ENCODE measurements around the gene FAM120AOS.

- no peak for TF ChIP-seq CTCF (IDR thresholded peaks at IDR 0.05; ENCODE audit: low read depth, low read length)
- TF ChIP-seq EZH2phosphoT487 (IDR thresholded peaks at IDR 0.05; ENCODE audit: low read depth): no peak
Measured at GRCh38 chr9:93483497-93483896, 30.1 kb upstream of the FAM120AOS start.

All from OCI-LY3 (cell line).